ENCODE data around the gene OAF.
A peak's percentile ranks its signal among the peaks of the same experiment; 100 is the strongest.
"Not testable (repeated sequence)": the region's sequence is repeated elsewhere in the genome, so short reads cannot be mapped to it uniquely, and the experiment has no call there.

OAF gene

DNA sequence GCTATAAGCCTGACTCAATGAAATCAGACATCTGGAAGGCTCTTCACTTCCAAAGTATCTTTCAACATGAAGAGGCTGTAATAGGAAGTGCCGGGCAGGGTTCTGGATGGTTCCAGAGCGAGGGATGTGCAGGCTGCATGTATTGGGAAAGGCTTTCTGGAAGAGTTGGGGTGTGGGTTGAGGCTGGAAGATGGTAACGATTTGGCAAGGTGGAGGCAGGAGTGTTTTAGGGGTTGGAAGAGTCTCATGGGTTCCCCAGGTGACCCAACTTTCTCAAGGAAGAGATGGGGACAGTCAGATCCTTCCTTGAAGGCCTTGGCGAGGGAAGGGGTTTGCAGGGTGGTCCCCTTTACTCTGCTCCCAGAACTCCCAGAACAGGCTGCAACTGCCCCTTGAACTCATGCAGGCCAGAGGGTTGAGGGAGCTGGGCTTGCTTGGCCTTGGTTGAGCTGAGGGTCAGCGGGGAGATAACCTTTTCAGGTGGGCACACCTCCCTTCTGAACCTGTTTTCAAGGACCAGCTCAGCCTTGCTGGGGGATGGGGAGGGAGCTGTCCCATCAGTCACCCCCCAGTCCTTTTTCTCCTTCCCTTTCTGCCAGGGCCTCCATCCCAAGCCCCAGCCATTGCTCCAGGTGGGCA lies 19.7 kb downstream of the OAF start:
- in situ Hi-C loops (cut with HindIII; ENCODE audit: low pct_ligation_motif_present, low pct_unique_long_range_greater_than_20kb, low sequenced_read_pairs): no loop called here

DNA sequence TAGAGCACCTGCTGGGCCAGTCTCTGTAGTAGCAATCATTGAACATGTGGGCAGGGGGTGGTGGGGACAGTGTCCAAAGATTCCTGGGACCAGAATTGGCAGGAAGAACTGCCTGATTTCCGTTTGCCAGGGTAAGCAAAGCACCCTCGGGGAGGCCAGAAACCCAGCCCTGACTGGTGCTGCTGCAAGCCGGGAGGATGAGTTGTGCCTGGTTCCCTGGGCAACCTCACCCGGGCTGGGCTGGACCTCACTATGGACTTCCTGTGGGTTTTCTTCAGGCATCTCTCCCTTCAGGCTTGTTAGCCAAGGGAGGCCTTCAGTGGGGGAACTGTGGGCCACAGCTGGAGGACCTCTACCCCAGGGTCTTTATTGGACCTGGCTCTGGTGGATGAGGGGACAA lies 21.1 kb downstream of the OAF start:
- in situ Hi-C loops (cut with HindIII; ENCODE audit: low pct_ligation_motif_present, low pct_unique_long_range_greater_than_20kb, low sequenced_read_pairs): no loop called here

More for the DNA sequence above, 19.7 kb downstream of the OAF start:
- DNase-seq: no peak

GRCh38 chr11:120233207-120233803 lies 22.5 kb downstream of the OAF start:
- DNase-seq: no peak
- in situ Hi-C loops (cut with HindIII; ENCODE audit: low pct_ligation_motif_present, low pct_unique_long_range_greater_than_20kb, low sequenced_read_pairs): no loop called here

More for the DNA sequence above, 21.1 kb downstream of the OAF start:
- DNase-seq: no peak

GRCh38 chr11:120235024-120235628 lies 24.3 kb downstream of the OAF start:
- in situ Hi-C loops (cut with HindIII; ENCODE audit: low pct_ligation_motif_present, low pct_unique_long_range_greater_than_20kb, low sequenced_read_pairs): no loop called here
- peak; percentile 52 for DNase-seq

GRCh38 chr11:120236169-120237107 lies 25.6 kb downstream of the OAF start:
- in situ Hi-C loops (cut with HindIII; ENCODE audit: low pct_ligation_motif_present, low pct_unique_long_range_greater_than_20kb, low sequenced_read_pairs): no loop called here
- DNase-seq: no peak

GRCh38 chr11:120238968-120239620 lies 28.3 kb downstream of the OAF start:
- in situ Hi-C loops (cut with HindIII; ENCODE audit: low pct_ligation_motif_present, low pct_unique_long_range_greater_than_20kb, low sequenced_read_pairs): no loop called here
- no peak for DNase-seq

DNA sequence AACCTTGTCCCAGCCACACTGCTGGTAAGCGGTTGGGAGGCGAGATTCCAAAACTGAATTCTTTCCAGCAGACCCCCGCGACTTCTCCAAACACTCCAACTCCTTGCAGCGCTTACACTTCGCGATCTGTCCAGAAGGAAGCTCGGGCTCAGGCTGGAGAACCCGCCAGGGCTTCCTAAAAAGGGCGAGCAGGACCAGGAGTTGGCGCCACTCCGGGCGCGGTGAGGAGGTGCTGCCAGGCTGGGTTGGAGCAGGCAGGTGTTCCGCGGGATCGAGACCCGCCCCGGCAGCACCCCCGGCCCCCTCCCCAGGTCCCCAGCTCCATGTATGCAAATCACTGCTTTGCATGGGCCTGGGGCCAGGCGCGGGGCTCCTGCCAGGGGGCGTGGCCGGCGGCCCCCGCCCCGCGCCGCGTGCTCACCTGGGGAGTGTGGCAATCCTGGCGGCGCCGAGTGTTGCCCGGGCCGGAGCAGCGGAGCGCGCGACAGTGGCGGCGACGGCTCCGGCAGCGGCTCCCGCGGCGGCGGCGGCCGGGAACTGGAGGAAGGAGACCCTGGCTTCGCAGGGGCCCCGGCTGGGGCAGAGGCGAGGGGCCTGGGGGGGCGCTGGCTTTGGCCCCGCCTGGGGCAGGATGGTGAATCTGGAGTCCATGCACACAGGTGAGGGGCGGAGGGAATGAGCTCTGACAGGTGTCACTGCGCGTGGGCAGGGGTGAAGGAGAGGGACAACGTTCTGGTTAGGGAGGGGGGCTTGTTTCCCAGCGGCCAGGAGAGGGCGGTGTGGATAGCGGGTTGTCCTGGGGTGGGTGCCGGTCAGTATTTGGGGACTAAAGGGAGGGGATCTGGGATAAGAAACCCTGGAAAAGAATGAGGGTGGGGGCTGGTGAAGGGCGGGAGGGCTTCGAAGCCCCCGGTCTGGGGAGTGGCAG lies 29.1 kb downstream of the OAF start, which contains the start of gene POU2F3:
POU2F3 (plus strand) TSS at position 428 of the 928 bp plus-strand sequence; CDS start at position 632, 204 bp downstream.
- in situ Hi-C loops (cut with HindIII; ENCODE audit: low pct_ligation_motif_present, low pct_unique_long_range_greater_than_20kb, low sequenced_read_pairs): no loop called here
- DNase-seq: no peak

DNA sequence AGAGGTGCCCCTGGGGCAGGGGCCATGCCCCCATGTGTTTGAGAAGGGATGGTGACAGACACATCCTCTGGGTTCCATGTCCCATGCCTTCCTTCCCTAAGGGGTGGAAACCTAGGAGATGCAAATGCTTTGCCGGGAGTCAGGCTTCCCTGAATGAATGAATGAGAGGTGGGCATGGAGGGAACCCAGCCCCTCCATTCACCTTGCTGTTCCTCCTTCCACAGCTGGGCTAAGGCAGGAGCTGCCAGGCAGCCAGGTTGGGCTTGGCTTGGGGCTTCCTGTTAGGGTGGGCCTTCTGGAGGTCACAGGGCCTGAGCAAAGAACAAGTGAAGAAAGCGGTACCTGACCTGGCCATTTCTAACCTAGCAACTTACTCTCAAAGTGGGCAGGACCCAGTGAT lies 30.0 kb downstream of the OAF start:
- in situ Hi-C loops (cut with HindIII; ENCODE audit: low pct_ligation_motif_present, low pct_unique_long_range_greater_than_20kb, low sequenced_read_pairs): no loop called here
- no peak for DNase-seq

DNA sequence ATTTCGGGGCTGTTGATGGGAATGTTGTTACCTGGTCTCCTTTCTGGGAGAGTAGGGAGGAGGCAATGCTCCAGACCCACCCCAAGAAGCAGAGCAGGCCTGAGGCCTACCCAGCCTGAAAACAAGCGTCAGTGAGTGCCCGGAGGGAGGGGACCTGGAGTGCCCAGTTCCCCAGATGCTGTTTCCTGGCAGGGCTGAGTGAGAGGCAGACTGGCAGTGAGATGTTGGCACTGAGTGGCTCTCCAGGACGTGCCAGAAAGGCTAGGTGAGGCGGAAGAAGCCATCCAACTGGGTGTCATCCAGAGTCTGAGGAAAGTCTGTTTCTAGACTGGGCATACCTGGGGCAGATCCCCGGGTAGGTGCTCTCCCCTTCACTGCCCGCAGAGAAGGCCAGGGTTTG lies 30.4 kb downstream of the OAF start:
- in situ Hi-C loops (cut with HindIII; ENCODE audit: low pct_ligation_motif_present, low pct_unique_long_range_greater_than_20kb, low sequenced_read_pairs): no loop called here
- DNase-seq: no peak

- in situ Hi-C loops (cut with HindIII; ENCODE audit: low pct_ligation_motif_present, low pct_unique_long_range_greater_than_20kb, low sequenced_read_pairs): no loop called here
- DNase-seq: no peak
Measured at GRCh38 chr11:120243221-120243620, 32.4 kb downstream of the OAF start.

DNA sequence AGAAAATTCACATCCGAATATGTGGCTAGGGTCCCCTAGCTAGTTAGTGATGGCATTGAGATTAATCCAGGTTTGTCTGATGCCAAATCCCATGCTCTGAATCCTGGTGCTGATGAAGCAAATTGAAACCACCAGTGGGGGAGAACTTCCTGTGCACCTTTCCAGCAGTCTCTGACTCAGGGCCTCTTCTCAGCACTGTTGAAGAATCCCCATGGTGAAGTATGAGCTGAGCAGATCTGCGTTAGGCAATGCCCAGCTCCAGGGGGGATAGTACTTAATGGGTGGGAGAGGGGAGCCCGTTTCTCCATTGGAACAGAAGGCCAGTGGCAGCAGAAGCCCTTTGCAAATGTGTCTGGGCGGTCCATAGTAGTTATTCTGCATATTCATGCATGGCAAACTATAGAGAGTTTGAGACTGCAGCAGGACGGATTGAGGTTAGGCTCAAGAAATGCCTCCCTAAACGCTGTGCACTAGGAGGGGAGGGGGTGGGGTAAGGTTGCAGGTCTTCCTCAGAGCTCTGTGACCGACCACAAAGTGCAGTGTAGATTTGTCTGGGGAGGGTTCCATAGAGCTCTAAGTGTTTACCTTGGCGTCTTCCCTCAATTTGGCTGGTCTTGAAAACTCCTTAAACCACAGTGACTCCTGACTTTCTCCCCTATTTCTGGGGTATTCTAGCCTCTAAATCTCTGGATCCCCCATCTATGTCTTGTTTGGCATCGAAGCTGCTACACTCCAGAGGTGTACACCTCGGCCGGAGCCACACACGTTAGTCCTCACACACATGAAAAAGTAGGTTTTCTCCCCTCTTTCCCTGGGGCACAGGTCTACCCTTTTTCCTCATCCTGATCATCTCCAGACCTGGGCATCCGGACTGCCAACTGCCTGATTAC lies 33.9 kb downstream of the OAF start:
- no peak for DNase-seq
- in situ Hi-C loops (cut with HindIII; ENCODE audit: low pct_ligation_motif_present, low pct_unique_long_range_greater_than_20kb, low sequenced_read_pairs): no loop called here

- DNase-seq: no peak
- in situ Hi-C loops (cut with HindIII; ENCODE audit: low pct_ligation_motif_present, low pct_unique_long_range_greater_than_20kb, low sequenced_read_pairs): no loop called here
Measured at GRCh38 chr11:120245434-120245833, 34.6 kb downstream of the OAF start.

DNA sequence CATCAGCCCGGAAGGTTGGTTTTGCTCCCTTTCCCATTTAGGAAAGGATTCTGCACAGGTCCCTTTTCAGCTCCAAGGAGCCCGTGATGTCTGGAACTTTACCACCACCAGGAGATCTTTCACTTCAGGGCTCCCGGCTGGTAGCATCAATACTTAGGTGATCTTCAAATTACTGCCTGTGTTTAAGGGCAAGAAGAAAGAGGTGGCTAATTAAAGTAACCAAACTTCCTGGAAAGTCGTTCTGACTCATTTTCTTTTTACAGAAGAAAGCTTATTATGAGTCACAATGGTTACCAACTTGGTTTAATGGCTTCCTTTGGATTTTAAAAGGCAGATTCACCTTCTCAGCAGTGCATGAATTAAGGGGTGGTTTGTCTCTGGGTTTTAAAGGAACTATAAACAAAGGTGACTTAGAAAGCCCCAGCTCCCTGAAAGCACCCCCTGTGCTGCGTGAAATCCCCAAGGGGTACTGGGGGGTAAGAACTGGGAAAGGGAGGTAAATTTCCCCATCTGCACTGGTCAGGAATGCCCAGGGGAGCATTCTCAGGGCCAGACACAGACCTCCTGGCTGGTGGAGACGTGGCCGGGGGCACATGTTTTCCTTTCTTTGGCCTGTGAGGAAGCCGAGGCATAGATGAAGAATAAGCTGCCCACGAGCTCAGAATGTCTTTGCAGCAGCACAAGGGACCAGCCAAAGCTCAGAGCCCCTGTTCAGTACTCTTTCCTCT lies 37.9 kb downstream of the OAF start:
- peak; percentile 17 for DNase-seq
- in situ Hi-C loops (cut with HindIII; ENCODE audit: low pct_ligation_motif_present, low pct_unique_long_range_greater_than_20kb, low sequenced_read_pairs): no loop called here

- DNase-seq: no peak
- in situ Hi-C loops (cut with HindIII; ENCODE audit: low pct_ligation_motif_present, low pct_unique_long_range_greater_than_20kb, low sequenced_read_pairs): no loop called here
Measured at GRCh38 chr11:120249279-120250262, 38.7 kb downstream of the OAF start.

DNA sequence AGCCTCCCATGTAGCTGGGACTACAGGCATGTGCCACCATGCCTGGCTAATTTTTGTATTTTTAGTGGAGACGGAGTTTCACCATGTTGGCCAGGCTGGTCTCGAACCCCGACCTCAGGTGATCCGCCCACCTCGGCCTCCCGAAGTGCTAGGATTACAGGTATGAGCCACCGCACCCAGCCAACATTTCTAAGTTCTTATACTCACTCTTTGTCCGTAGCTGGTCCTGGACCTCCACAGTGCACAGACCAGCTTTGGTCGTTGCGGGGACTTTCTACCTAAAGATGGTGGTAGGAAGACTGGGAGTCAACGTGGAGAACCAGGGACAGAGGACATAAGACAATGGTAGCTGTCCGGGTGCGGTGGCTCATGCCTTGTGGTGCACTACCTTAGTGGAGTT lies 42.5 kb downstream of the OAF start:
- in situ Hi-C loops (cut with HindIII; ENCODE audit: low pct_ligation_motif_present, low pct_unique_long_range_greater_than_20kb, low sequenced_read_pairs); DNase-seq: not testable (repeated sequence)
